HepG2 (cell line): ENCODE data around the gene CEMP1. TPM values are rescaled to one million over a fixed set of nuclear protein-coding genes. Genes with fewer than 3 reads are reported as not detected.

Source experiments
- NCOA2 ChIP-seq: sonication (generic); formaldehyde crosslinking; IDR thresholded peaks from 2 replicates; pipeline ENCODE4 v1.8.0; 2022; ENCODE audit warnings: inconsistent platforms
- NCOR1 ChIP-seq: fragments of 200-600 bp; sonication (generic); IDR thresholded peaks from 2 replicates; pipeline ENCODE4 v1.7.0; 2017; ENCODE audit warnings: antibody characterized with exemption, low read length, borderline replicate concordance
- SIN3B ChIP-seq: fragments of 150-350 bp; IDR thresholded peaks from 2 replicates; pipeline ENCODE4 v1.6.1; 2014; ENCODE audit warnings: low read length
- SMC3 ChIP-seq: IDR thresholded peaks from 2 replicates; pipeline ENCODE4 v1.6.1; 2011; ENCODE audit warnings: low read length, improper control_type of control experiment
- SNAI1 ChIP-seq: sonication (generic); formaldehyde crosslinking; IDR thresholded peaks from 2 replicates; pipeline ENCODE4 v1.5.0; 2020; ENCODE audit warnings: mild to moderate bottlenecking, missing genetic modification reagents, borderline replicate concordance
- ZGPAT ChIP-seq: IDR thresholded peaks from 2 replicates; pipeline ENCODE4 v1.6.1; 2016; ENCODE audit warnings: mild to moderate bottlenecking
- ZNF142 ChIP-seq: sonication (generic); formaldehyde crosslinking; IDR thresholded peaks from 2 replicates; pipeline ENCODE4 v1.4.0; 2020; ENCODE audit warnings: missing genetic modification reagents
- ZNF205 ChIP-seq: IDR thresholded peaks from 2 replicates; pipeline ENCODE4 v1.6.1; 2018; ENCODE audit warnings: missing biosample characterization, missing genetic modification reagents
- ZNF616 ChIP-seq: sonication (generic); formaldehyde crosslinking; IDR thresholded peaks from 2 replicates; pipeline ENCODE4 v1.5.0; 2020; ENCODE audit warnings: low read depth, mild to moderate bottlenecking, missing genetic modification reagents
- ZNF749 ChIP-seq: sonication (generic); formaldehyde crosslinking; IDR thresholded peaks from 2 replicates; pipeline ENCODE4 v1.8.0; 2022; ENCODE audit warnings: mild to moderate bottlenecking, missing genetic modification reagents, moderate library complexity, borderline replicate concordance
- ZNF784 ChIP-seq: sonication (generic); formaldehyde crosslinking; IDR thresholded peaks from 2 replicates; pipeline ENCODE4 v1.5.1; 2020; ENCODE audit warnings: missing genetic modification reagents, mild to moderate bottlenecking, borderline replicate concordance
- ZNF790 ChIP-seq: sonication (generic); formaldehyde crosslinking; IDR thresholded peaks from 2 replicates; pipeline ENCODE4 v1.8.0; 2022; ENCODE audit warnings: missing genetic modification reagents, mild to moderate bottlenecking, borderline replicate concordance
- polyA plus RNA-seq, 8 experiments: library from polyadenylated mRNA; depleted of rRNA in 3 of 8; stranded (reverse) in 7 of 8; unstranded in 1 of 8; fragments of >200 nt; fragmentation: Illumina TruSeq in 4 of 8; extraction: Trizol in 4 of 8; gene quantifications; 2 replicates each; pipeline versions ENCODE4 v1.2.1 to v1.2.3, GENCODE V29; 2011 to 2016; ENCODE audit warnings: low read depth in 4 of 8, missing spikeins in 1 of 8, mixed read lengths in 1 of 8; ENCODE audit not compliant: insufficient read depth in 1 of 8
- total RNA-seq, 5 experiments: library from RNA; depleted of rRNA; stranded (reverse); fragments of >200 nt; fragmentation: Illumina TruSeq; extraction: Trizol; gene quantifications; 2 replicates each; pipeline ENCODE4 v1.2.3, GENCODE V29; 2016; ENCODE audit warnings: low read depth in 1 of 5
- TF ChIP-seq, protein P1 (sequence below): sonication (generic); formaldehyde crosslinking; IDR thresholded peaks from 2 replicates; pipeline ENCODE4 v1.5.0; 2020; ENCODE audit warnings: missing genetic modification reagents
- TF ChIP-seq, protein P2 (sequence below): sonication (generic); formaldehyde crosslinking; IDR thresholded peaks from 2 replicates; pipeline ENCODE4 v1.5.1; 2020; ENCODE audit warnings: mild to moderate bottlenecking, missing genetic modification reagents, borderline replicate concordance

Gene CEMP1
- total and polyA plus RNA-seq, 2 of the 13 experiments (the other 11 are each of a cell fraction or from before 2014, with no cell fraction given) = not detected

GRCh38 chr16:2524339-2524938 is 6.8 kb downstream of the CEMP1 start (continued):
- TF ChIP-seq ZNF142 (CRISPR knock-in tag) (no peak), ZNF790 (CRISPR knock-in tag) (no peak), ZNF205 (CRISPR knock-in tag) (0 out of 2 replicates have a peak, but pooled peaks have one; percentile 54), SNAI1 (CRISPR knock-in tag) (peak; percentile 13; the same call in 1 of the 2 replicates), NCOR1 (peak; percentile 89; the same call in 1 of the 2 replicates), ZNF784 (no peak), NCOA2 (CRISPR knock-in tag) (peak; percentile 84), SIN3B (no peak), ZNF616 (CRISPR knock-in tag) (no peak), SMC3 (no peak), ZGPAT (CRISPR knock-in tag) (peak; percentile 85), ZNF749 (no peak)
- TF ChIP-seq, protein P1, sequence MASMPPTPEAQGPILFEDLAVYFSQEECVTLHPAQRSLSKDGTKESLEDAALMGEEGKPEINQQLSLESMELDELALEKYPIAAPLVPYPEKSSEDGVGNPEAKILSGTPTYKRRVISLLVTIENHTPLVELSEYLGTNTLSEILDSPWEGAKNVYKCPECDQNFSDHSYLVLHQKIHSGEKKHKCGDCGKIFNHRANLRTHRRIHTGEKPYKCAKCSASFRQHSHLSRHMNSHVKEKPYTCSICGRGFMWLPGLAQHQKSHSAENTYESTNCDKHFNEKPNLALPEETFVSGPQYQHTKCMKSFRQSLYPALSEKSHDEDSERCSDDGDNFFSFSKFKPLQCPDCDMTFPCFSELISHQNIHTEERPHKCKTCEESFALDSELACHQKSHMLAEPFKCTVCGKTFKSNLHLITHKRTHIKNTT (CRISPR knock-in tag) = no peak
- TF ChIP-seq, protein P2, sequence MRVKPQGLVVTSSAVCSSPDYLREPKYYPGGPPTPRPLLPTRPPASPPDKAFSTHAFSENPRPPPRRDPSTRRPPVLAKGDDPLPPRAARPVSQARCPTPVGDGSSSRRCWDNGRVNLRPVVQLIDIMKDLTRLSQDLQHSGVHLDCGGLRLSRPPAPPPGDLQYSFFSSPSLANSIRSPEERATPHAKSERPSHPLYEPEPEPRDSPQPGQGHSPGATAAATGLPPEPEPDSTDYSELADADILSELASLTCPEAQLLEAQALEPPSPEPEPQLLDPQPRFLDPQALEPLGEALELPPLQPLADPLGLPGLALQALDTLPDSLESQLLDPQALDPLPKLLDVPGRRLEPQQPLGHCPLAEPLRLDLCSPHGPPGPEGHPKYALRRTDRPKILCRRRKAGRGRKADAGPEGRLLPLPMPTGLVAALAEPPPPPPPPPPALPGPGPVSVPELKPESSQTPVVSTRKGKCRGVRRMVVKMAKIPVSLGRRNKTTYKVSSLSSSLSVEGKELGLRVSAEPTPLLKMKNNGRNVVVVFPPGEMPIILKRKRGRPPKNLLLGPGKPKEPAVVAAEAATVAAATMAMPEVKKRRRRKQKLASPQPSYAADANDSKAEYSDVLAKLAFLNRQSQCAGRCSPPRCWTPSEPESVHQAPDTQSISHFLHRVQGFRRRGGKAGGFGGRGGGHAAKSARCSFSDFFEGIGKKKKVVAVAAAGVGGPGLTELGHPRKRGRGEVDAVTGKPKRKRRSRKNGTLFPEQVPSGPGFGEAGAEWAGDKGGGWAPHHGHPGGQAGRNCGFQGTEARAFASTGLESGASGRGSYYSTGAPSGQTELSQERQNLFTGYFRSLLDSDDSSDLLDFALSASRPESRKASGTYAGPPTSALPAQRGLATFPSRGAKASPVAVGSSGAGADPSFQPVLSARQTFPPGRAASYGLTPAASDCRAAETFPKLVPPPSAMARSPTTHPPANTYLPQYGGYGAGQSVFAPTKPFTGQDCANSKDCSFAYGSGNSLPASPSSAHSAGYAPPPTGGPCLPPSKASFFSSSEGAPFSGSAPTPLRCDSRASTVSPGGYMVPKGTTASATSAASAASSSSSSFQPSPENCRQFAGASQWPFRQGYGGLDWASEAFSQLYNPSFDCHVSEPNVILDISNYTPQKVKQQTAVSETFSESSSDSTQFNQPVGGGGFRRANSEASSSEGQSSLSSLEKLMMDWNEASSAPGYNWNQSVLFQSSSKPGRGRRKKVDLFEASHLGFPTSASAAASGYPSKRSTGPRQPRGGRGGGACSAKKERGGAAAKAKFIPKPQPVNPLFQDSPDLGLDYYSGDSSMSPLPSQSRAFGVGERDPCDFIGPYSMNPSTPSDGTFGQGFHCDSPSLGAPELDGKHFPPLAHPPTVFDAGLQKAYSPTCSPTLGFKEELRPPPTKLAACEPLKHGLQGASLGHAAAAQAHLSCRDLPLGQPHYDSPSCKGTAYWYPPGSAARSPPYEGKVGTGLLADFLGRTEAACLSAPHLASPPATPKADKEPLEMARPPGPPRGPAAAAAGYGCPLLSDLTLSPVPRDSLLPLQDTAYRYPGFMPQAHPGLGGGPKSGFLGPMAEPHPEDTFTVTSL (CRISPR knock-in tag) = peak; percentile 74; the same call in 1 of the 2 replicates
